Measurements from ENCODE around the gene OAT.

GRCh38 chr10:124359336-124359832, 59.3 kb downstream of the OAT start:
- TF ChIP-seq CTCF (IDR thresholded peaks at IDR 0.05) (no peak), POLR2A (IDR thresholded peaks at IDR 0.05) (no peak)
